ENCODE measurements around the gene PDZRN3. TPM values are rescaled to one million over a fixed set of nuclear protein-coding genes. Genes with fewer than 3 reads are reported as not detected.

The PDZRN3 gene
- polyA plus RNA-seq (ENCODE audit: insufficient read length) = 91.6 TPM

- peak; percentile 92 for DNase-seq
Measured at GRCh38 chr3:73624821-73625665, at the start of gene PDZRN3. Gene PDZRN3 (minus strand): TSS chr3:73624941.

- DNase-seq = no peak
Measured at GRCh38 chr3:73674280-73674679, 49.5 kb upstream of the PDZRN3 start.

DNA sequence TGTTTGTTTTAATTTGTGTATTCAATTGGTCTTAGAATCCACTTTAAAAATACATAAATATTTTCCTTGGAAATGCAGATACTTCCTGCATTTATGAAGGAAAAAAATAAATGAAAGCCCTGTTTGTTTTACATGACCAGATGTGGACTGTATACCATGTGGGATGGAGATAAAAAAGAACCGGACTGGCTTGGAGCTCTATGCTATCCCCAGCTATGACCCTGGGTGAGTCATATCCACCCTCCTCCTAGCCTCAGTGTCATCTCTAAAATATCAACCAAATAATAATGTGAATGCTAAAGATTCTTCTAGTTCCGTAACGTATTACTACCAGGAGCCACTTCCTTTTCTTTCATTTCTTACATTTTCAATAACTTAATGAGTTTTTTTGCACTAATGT, 44.5 kb upstream of the PDZRN3 start:
- DNase-seq = no peak

GRCh38 chr3:73668391-73668790, 43.6 kb upstream of the PDZRN3 start:
- DNase-seq = no peak

- DNase-seq = no peak
Measured at GRCh38 chr3:73667889-73668288, 43.1 kb upstream of the PDZRN3 start.

- no peak for DNase-seq
Measured at GRCh38 chr3:73665286-73665685, 40.5 kb upstream of the PDZRN3 start.

DNA sequence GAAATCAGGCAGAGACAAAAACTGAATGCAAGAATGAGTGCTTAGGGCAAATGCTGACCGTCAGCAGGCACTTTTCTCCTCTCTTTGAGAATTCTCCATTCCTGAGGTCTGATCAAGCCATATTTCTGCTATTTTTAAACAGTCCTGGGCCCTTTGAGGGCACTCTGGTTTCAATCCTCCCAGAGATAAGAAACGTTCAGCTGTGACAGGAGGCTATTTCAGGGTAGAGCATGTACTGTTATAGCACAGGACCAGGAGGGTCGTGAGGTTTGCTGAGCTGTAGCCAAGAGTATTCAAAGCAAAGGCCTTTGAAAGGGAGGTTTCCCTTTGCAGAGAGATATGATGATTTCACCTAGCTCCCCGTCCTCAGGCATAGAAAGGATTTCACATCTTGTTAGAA, 39.6 kb upstream of the PDZRN3 start:
- DNase-seq = no peak

DNA sequence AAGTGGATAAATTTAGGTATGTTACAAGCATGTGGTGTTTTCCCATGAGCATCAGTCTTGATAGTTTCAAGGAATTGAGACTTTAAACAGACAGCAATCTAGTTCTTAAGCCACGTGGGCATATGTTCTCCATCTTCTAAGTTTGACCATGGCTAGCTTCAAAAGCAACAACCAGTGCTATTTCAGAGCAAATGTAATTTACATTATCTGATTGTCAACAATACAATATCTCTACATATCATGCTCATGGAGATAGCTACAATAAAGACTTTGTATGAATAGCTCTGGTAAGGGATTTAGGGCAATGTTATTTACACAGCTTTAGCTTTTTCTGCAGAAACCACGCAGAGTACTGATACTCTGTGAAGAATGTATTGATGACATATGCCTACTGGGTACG, 38.8 kb upstream of the PDZRN3 start:
- DNase-seq = no peak

GRCh38 chr3:73661265-73661664, 36.5 kb upstream of the PDZRN3 start:
- DNase-seq = no peak

DNA sequence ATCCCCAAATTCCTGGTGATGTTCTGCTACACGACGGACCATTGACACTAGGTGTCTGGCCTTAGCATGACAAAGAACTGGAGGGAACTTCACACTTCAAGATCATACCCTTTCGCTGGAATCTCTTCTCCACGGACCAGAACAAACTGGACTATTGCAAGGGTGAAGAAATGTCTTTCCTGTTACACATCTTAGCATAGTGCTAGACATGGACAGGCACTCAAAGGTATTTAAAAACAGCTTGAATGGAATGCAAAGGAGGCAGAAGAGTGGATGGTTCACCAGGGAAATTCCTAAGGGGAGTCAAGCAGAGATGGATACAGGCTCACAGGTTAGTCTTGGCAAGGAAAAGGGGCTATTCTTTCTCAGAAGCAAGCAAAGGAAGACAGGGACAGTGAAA, 33.5 kb upstream of the PDZRN3 start:
- no peak for DNase-seq

DNA sequence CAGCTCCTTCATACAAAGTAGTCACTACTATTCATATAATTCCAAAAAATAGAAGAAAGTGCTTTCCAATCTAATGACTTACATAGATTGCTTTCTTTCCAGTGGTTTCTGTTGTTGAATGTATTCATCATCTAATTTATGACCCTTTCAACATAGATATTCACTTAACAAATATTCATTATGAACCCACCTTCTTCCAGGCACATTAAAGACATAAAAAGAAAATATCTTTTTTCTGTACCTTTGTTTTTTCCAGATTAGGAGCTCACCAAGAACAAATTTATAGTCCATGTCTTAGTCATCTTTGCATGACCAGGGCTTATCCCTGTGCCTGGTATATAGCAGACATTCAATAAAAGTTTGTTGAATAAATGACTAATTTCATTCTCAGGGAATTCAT, 32.4 kb upstream of the PDZRN3 start:
- DNase-seq = no peak

DNA sequence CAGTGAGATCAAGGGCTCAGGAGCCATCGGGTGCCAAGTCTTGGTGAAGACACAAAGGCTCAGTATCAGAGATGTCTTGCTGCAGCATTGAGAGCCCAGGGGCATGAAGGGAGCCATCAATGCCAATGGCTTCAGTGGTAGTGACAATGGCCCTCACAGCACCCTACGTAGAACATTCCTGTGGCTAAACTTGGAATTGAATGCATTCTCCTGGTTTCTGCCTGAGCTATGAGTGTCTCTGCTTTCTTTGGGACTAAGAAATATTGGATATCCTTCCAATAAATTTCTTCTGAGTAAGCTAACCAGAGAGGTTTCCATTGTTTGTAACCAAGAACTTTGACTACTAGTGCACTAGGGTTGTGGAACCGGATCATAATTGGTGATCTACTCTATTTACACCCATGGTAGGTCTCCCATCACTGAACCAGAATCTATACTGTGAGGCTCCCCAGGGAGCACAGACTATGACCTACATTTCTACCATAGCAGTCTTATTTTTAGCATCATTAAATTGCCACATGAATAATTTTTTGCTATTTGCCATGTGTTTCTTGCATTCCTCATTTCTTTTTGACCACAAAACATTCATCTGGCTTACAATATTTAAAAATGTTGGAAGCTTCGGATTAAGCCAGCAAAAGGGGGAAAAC, 31.6 kb upstream of the PDZRN3 start:
- DNase-seq = no peak

- no peak for DNase-seq
Measured at GRCh38 chr3:73655197-73655596, 30.5 kb upstream of the PDZRN3 start.

DNA sequence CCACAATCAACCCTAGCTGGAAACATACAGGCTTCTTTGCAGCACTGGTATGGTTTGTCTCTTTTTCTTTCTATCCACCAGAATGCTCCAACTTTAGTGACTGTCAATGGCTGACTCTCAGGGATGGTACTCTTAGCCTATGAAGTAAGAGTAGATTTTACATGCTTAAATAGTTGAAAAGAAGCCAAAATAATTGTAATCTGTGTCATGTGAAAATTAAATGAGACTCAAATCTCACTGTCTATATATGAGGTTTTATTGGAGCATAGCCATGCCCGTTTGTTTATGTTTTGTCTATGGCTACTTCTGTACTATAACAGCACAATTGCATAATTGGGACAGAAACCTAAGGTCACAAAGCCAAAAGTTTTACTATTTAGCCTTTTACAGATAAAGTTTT, 29.1 kb upstream of the PDZRN3 start:
- no peak for DNase-seq

- no peak for DNase-seq
Measured at GRCh38 chr3:73653351-73653750, 28.6 kb upstream of the PDZRN3 start.

DNA sequence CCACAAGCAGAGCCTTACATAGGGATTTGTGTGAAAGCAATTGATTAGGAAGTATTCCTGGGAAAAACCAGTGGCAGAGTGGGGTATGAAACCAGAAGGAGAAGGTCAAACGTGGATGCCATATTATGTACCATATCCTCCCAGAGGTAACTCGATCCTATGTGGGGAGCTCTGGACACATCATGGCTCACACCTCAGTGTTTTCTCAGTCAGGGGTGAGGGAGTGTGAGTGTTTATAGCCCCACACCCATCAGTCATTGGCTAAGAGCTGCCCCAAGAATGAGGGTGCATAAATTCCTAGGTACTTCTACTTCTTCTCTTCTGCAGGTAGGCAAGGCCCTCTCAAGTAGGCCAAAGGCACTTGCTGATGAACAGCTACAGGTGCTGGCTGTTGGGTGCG, 28.2 kb upstream of the PDZRN3 start:
- DNase-seq = no peak

DNA sequence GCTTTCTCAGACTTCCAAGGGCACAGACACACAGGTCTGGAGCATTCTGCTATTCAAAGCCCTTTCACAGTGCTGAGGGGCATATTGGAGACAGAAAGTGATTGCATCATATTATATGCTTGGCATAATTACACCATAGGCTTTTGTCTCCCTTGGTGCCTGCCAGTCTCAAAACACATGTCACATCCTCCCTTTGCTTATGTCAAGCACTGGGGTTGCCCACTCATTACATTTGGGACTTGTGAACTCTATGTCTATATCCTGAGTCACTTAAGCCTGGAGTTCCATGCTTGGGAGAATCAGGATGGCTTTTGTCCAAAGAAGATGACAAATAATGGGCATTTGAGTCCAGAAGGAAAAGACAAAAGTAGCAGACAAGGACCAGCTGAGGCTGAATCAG, 12.3 kb upstream of the PDZRN3 start:
- DNase-seq = no peak

- DNase-seq = no peak
Measured at GRCh38 chr3:73635254-73635653, 10.5 kb upstream of the PDZRN3 start.

- no peak for DNase-seq
Measured at GRCh38 chr3:73633916-73634344, 9.2 kb upstream of the PDZRN3 start.

GRCh38 chr3:73633453-73633852, 8.7 kb upstream of the PDZRN3 start:
- DNase-seq = no peak

DNA sequence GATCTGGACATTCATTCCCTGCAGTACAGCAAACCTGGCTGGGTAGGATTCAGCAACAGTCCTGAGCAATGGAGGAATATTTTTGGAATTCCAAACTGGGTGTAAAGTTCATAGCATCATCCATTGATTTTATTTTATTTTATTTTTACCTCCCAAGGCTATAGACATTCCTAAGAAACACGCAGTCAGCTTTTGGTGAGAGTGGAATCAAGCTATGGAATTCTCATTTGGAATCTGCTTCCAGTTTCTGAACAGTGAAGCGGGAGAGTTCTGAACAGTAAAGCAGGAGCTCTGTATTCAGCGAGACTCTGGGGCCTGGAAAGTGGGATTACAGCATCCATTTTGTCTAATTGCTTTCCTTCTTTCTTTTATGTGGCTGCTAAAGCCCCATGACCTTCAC, 1.4 kb upstream of the PDZRN3 start:
- DNase-seq = no peak

GRCh38 chr3:73624017-73624820, 522 bp downstream of the PDZRN3 start:
- peak; percentile 88 for DNase-seq

- DNase-seq = no peak
Measured at GRCh38 chr3:73623346-73623745, 1.4 kb downstream of the PDZRN3 start.
